CD4-positive, alpha-beta T cell treated with Interleukin-12 subunit alpha and Interleukin-12 subunit beta, for 1 hour (primary cell): ENCODE data around the gene BCL7C.
"Not testable (repeated sequence)": the region's sequence is repeated elsewhere in the genome, so short reads cannot be mapped to it uniquely, and the experiment has no call there.

Experiments
- DNase-seq: peaks from one replicate; pipeline ENCODE4 v3.0.0-alpha.2; 2020

Gene BCL7C

GRCh38 chr16:30894540-30895368 lies 877 bp upstream of the BCL7C start:
- DNase-seq, result no peak

GRCh38 chr16:30893417-30893743 lies 497 bp downstream of the BCL7C start:
- DNase-seq, result no peak

GRCh38 chr16:30892670-30893416 lies 1.0 kb downstream of the BCL7C start:
- DNase-seq, result no peak

GRCh38 chr16:30891043-30891823 lies 2.6 kb downstream of the BCL7C start:
- DNase-seq, result not testable (repeated sequence)

- no peak for DNase-seq
These were observed 4.2 kb downstream of the BCL7C start for GRCh38 chr16:30889721-30890120.

GRCh38 chr16:30888856-30889499 lies 4.9 kb downstream of the BCL7C start:
- DNase-seq, result no peak

GRCh38 chr16:30887927-30888326 lies 6.0 kb downstream of the BCL7C start:
- DNase-seq, result no peak

- no peak for DNase-seq
These were observed 7.7 kb downstream of the BCL7C start for GRCh38 chr16:30886145-30886544.

GRCh38 chr16:30885196-30885595 lies 8.7 kb downstream of the BCL7C start:
- DNase-seq, result no peak

GRCh38 chr16:30884760-30885159 lies 9.1 kb downstream of the BCL7C start:
- no peak for DNase-seq

- DNase-seq, result no peak
These were observed 11.2 kb downstream of the BCL7C start for GRCh38 chr16:30882429-30883310.

- no peak for DNase-seq
These were observed 17.0 kb downstream of the BCL7C start for GRCh38 chr16:30876867-30877266.

GRCh38 chr16:30875871-30876801 lies 17.7 kb downstream of the BCL7C start:
- DNase-seq, result peak; percentile 59

- DNase-seq, result peak; percentile 92
These were observed 18.8 kb downstream of the BCL7C start for GRCh38 chr16:30874821-30875717.

- peak; percentile 5 for DNase-seq
These were observed 19.5 kb downstream of the BCL7C start for GRCh38 chr16:30874244-30874820.

- DNase-seq, result no peak
These were observed 23.0 kb downstream of the BCL7C start for GRCh38 chr16:30870904-30871303.

GRCh38 chr16:30867747-30868146 lies 26.1 kb downstream of the BCL7C start:
- no peak for DNase-seq

- no peak for DNase-seq
These were observed 27.8 kb downstream of the BCL7C start for GRCh38 chr16:30866031-30866430.

- DNase-seq, result not testable (repeated sequence)
These were observed 30.7 kb downstream of the BCL7C start for GRCh38 chr16:30863178-30863577.
